Measurements from ENCODE around the gene SH3BP2.

The SH3BP2 gene

GRCh38 chr4:2869659-2870058 is 76.8 kb downstream of the SH3BP2 start:
- H3K27ac ChIP-seq (ENCODE audit: low read depth, low read length): no peak overlapping the region
- H3K9me3 ChIP-seq (ENCODE audit: low read length): no peaks in the 10 kb centered on the region
- H3K4me1 ChIP-seq (ENCODE audit: insufficient read depth, low read length): peaks cover 62% of the 10 kb centered on the region
- H3K27me3 ChIP-seq (ENCODE audit: control insufficient read depth in 1 of 2, insufficient read depth in 2 of 2, low read length in 2 of 2): no peaks in the 10 kb centered on the region
- no peak overlapping the region for H3K4me3 ChIP-seq (ENCODE audit: low read depth in 1 of 2, low read length in 2 of 2)
- H3K9ac ChIP-seq (ENCODE audit: low read length): no peak overlapping the region
- H3K36me3 ChIP-seq (ENCODE audit: insufficient read depth, low read length): no peaks in the 10 kb centered on the region

GRCh38 chr4:2870082-2870481 is 77.2 kb downstream of the SH3BP2 start:
- Histone ChIP-seq H3K27me3 (ENCODE audit: control insufficient read depth in 1 of 2, insufficient read depth in 2 of 2, low read length in 2 of 2) (no peaks in the 10 kb centered on the region), H3K36me3 (ENCODE audit: insufficient read depth, low read length) (no peaks in the 10 kb centered on the region), H3K4me1 (ENCODE audit: insufficient read depth, low read length) (peaks cover 59% of the 10 kb centered on the region), H3K27ac (ENCODE audit: low read depth, low read length) (no peak overlapping the region), H3K9ac (ENCODE audit: low read length) (no peak overlapping the region), H3K4me3 (ENCODE audit: low read depth in 1 of 2, low read length in 2 of 2) (no peak overlapping the region), H3K9me3 (ENCODE audit: low read length) (no peaks in the 10 kb centered on the region)

GRCh38 chr4:2871466-2871865 is 78.6 kb downstream of the SH3BP2 start:
- Histone ChIP-seq H3K27ac (ENCODE audit: low read depth, low read length) (no peak overlapping the region), H3K4me3 (ENCODE audit: low read depth in 1 of 2, low read length in 2 of 2) (no peak overlapping the region), H3K36me3 (ENCODE audit: insufficient read depth, low read length) (peaks cover 6% of the 10 kb centered on the region), H3K4me1 (ENCODE audit: insufficient read depth, low read length) (peaks cover 46% of the 10 kb centered on the region), H3K9ac (ENCODE audit: low read length) (no peak overlapping the region), H3K27me3 (ENCODE audit: control insufficient read depth in 1 of 2, insufficient read depth in 2 of 2, low read length in 2 of 2) (no peaks in the 10 kb centered on the region), H3K9me3 (ENCODE audit: low read length) (no peaks in the 10 kb centered on the region)

GRCh38 chr4:2871911-2872310 is 79.0 kb downstream of the SH3BP2 start:
- H3K27me3 ChIP-seq (ENCODE audit: control insufficient read depth in 1 of 2, insufficient read depth in 2 of 2, low read length in 2 of 2): no peaks in the 10 kb centered on the region
- H3K4me3 ChIP-seq (ENCODE audit: low read depth in 1 of 2, low read length in 2 of 2): no peak overlapping the region
- no peak overlapping the region for H3K9ac ChIP-seq (ENCODE audit: low read length)
- peaks cover 42% of the 10 kb centered on the region for H3K4me1 ChIP-seq (ENCODE audit: insufficient read depth, low read length)
- no peaks in the 10 kb centered on the region for H3K9me3 ChIP-seq (ENCODE audit: low read length)
- H3K27ac ChIP-seq (ENCODE audit: low read depth, low read length): no peak overlapping the region
- H3K36me3 ChIP-seq (ENCODE audit: insufficient read depth, low read length): peaks cover 7% of the 10 kb centered on the region

- H3K9me3 ChIP-seq (ENCODE audit: low read length): no peaks in the 10 kb centered on the region
- peaks cover 28% of the 10 kb centered on the region for H3K4me1 ChIP-seq (ENCODE audit: insufficient read depth, low read length)
- H3K4me3 ChIP-seq (ENCODE audit: low read depth in 1 of 2, low read length in 2 of 2): no peak overlapping the region
- no peaks in the 10 kb centered on the region for H3K27me3 ChIP-seq (ENCODE audit: control insufficient read depth in 1 of 2, insufficient read depth in 2 of 2, low read length in 2 of 2)
- peaks cover 21% of the 10 kb centered on the region for H3K36me3 ChIP-seq (ENCODE audit: insufficient read depth, low read length)
- H3K27ac ChIP-seq (ENCODE audit: low read depth, low read length): no peak overlapping the region
- no peak overlapping the region for H3K9ac ChIP-seq (ENCODE audit: low read length)
Observed at GRCh38 chr4:2873329-2873728, 80.4 kb downstream of the SH3BP2 start.

- Histone ChIP-seq H3K27me3 (ENCODE audit: control insufficient read depth in 1 of 2, insufficient read depth in 2 of 2, low read length in 2 of 2) (no peaks in the 10 kb centered on the region), H3K9ac (ENCODE audit: low read length) (no peak overlapping the region), H3K27ac (ENCODE audit: low read depth, low read length) (no peak overlapping the region), H3K36me3 (ENCODE audit: insufficient read depth, low read length) (peaks cover 22% of the 10 kb centered on the region), H3K9me3 (ENCODE audit: low read length) (no peaks in the 10 kb centered on the region), H3K4me3 (ENCODE audit: low read depth in 1 of 2, low read length in 2 of 2) (no peak overlapping the region), H3K4me1 (ENCODE audit: insufficient read depth, low read length) (peaks cover 17% of the 10 kb centered on the region)
Observed at GRCh38 chr4:2874861-2875260, 82.0 kb downstream of the SH3BP2 start.

- no peak overlapping the region for H3K27ac ChIP-seq (ENCODE audit: low read depth, low read length)
Observed at GRCh38 chr4:2875556-2875955, 82.7 kb downstream of the SH3BP2 start.

GRCh38 chr4:2878346-2878745 is 85.5 kb downstream of the SH3BP2 start:
- Histone ChIP-seq H3K9ac (ENCODE audit: low read length) (no peak overlapping the region), H3K27ac (ENCODE audit: low read depth, low read length) (no peak overlapping the region), H3K4me3 (ENCODE audit: low read depth in 1 of 2, low read length in 2 of 2) (no peak overlapping the region), H3K4me1 (ENCODE audit: insufficient read depth, low read length) (peaks cover 8% of the 10 kb centered on the region), H3K9me3 (ENCODE audit: low read length) (no peaks in the 10 kb centered on the region), H3K36me3 (ENCODE audit: insufficient read depth, low read length) (peaks cover 38% of the 10 kb centered on the region), H3K27me3 (ENCODE audit: control insufficient read depth in 1 of 2, insufficient read depth in 2 of 2, low read length in 2 of 2) (no peaks in the 10 kb centered on the region)

More at GRCh38 chr4:2875556-2875955, 82.7 kb downstream of the SH3BP2 start:
- Histone ChIP-seq H3K4me1 (ENCODE audit: insufficient read depth, low read length) (peaks cover 10% of the 10 kb centered on the region), H3K27me3 (ENCODE audit: control insufficient read depth in 1 of 2, insufficient read depth in 2 of 2, low read length in 2 of 2) (no peaks in the 10 kb centered on the region), H3K9me3 (ENCODE audit: low read length) (no peaks in the 10 kb centered on the region), H3K4me3 (ENCODE audit: low read depth in 1 of 2, low read length in 2 of 2) (no peak overlapping the region), H3K9ac (ENCODE audit: low read length) (no peak overlapping the region), H3K36me3 (ENCODE audit: insufficient read depth, low read length) (peaks cover 22% of the 10 kb centered on the region)

GRCh38 chr4:2879026-2879425 is 86.1 kb downstream of the SH3BP2 start:
- Histone ChIP-seq H3K36me3 (ENCODE audit: insufficient read depth, low read length) (peaks cover 38% of the 10 kb centered on the region), H3K4me1 (ENCODE audit: insufficient read depth, low read length) (peaks cover 6% of the 10 kb centered on the region), H3K9me3 (ENCODE audit: low read length) (no peaks in the 10 kb centered on the region), H3K9ac (ENCODE audit: low read length) (no peak overlapping the region), H3K4me3 (ENCODE audit: low read depth in 1 of 2, low read length in 2 of 2) (no peak overlapping the region), H3K27me3 (ENCODE audit: control insufficient read depth in 1 of 2, insufficient read depth in 2 of 2, low read length in 2 of 2) (no peaks in the 10 kb centered on the region), H3K27ac (ENCODE audit: low read depth, low read length) (no peak overlapping the region)

GRCh38 chr4:2881431-2881830 is 88.5 kb downstream of the SH3BP2 start:
- Histone ChIP-seq H3K36me3 (ENCODE audit: insufficient read depth, low read length) (peaks cover 56% of the 10 kb centered on the region), H3K4me1 (ENCODE audit: insufficient read depth, low read length) (peaks cover 4% of the 10 kb centered on the region), H3K27ac (ENCODE audit: low read depth, low read length) (no peak overlapping the region), H3K9ac (ENCODE audit: low read length) (no peak overlapping the region), H3K4me3 (ENCODE audit: low read depth in 1 of 2, low read length in 2 of 2) (no peak overlapping the region), H3K27me3 (ENCODE audit: control insufficient read depth in 1 of 2, insufficient read depth in 2 of 2, low read length in 2 of 2) (no peaks in the 10 kb centered on the region), H3K9me3 (ENCODE audit: low read length) (no peaks in the 10 kb centered on the region)

GRCh38 chr4:2882341-2882740 is 89.5 kb downstream of the SH3BP2 start:
- peaks cover 59% of the 10 kb centered on the region for H3K36me3 ChIP-seq (ENCODE audit: insufficient read depth, low read length)

GRCh38 chr4:2886161-2886560 is 93.3 kb downstream of the SH3BP2 start:
- Histone ChIP-seq H3K9me3 (ENCODE audit: low read length) (no peaks in the 10 kb centered on the region), H3K4me1 (ENCODE audit: insufficient read depth, low read length) (no peaks in the 10 kb centered on the region), H3K4me3 (ENCODE audit: low read depth in 1 of 2, low read length in 2 of 2) (no peak overlapping the region), H3K9ac (ENCODE audit: low read length) (no peak overlapping the region), H3K27ac (ENCODE audit: low read depth, low read length) (no peak overlapping the region), H3K36me3 (ENCODE audit: insufficient read depth, low read length) (peaks cover 48% of the 10 kb centered on the region), H3K27me3 (ENCODE audit: control insufficient read depth in 1 of 2, insufficient read depth in 2 of 2, low read length in 2 of 2) (no peaks in the 10 kb centered on the region)

More at GRCh38 chr4:2882341-2882740, 89.5 kb downstream of the SH3BP2 start:
- Histone ChIP-seq H3K9me3 (ENCODE audit: low read length) (no peaks in the 10 kb centered on the region), H3K27ac (ENCODE audit: low read depth, low read length) (no peak overlapping the region), H3K4me3 (ENCODE audit: low read depth in 1 of 2, low read length in 2 of 2) (no peak overlapping the region), H3K27me3 (ENCODE audit: control insufficient read depth in 1 of 2, insufficient read depth in 2 of 2, low read length in 2 of 2) (no peaks in the 10 kb centered on the region), H3K9ac (ENCODE audit: low read length) (no peak overlapping the region), H3K4me1 (ENCODE audit: insufficient read depth, low read length) (peaks cover 4% of the 10 kb centered on the region)
